Activated CD8-positive, alpha-beta memory T cell treated with anti-CD3 and anti-CD28 coated beads for 48 hours (primary cell): ENCODE results near the gene FAM170B.

Experiments
- DNase-seq, 3 experiments: peaks; one replicate each; pipeline ENCODE4 v3.0.0-alpha.2; 2020; ENCODE audit warnings: low read depth in 2 of 3, low spot score in 2 of 3

Gene FAM170B

GRCh38 chr10:49169776-49170175 lies 36.0 kb upstream of the FAM170B start:
- DNase-seq = no peak

GRCh38 chr10:49168831-49169500 lies 35.1 kb upstream of the FAM170B start:
- DNase-seq = no peak

GRCh38 chr10:49168171-49168540 lies 34.3 kb upstream of the FAM170B start:
- DNase-seq = no peak

- no peak for DNase-seq
Measured at GRCh38 chr10:49167425-49168170, 33.8 kb upstream of the FAM170B start.

- no peak for DNase-seq
Measured at GRCh38 chr10:49166484-49167400, 32.9 kb upstream of the FAM170B start.

GRCh38 chr10:49165821-49166483 lies 32.1 kb upstream of the FAM170B start:
- DNase-seq = no peak

GRCh38 chr10:49165259-49165658 lies 31.4 kb upstream of the FAM170B start:
- no peak for DNase-seq

GRCh38 chr10:49164559-49165188 lies 30.9 kb upstream of the FAM170B start:
- peak in 2 of 3 experiments; percentile 22 to 28 for DNase-seq

- DNase-seq = no peak
Measured at GRCh38 chr10:49163741-49164140, 29.9 kb upstream of the FAM170B start.

GRCh38 chr10:49162761-49163310 lies 29.0 kb upstream of the FAM170B start:
- DNase-seq = no peak

GRCh38 chr10:49162063-49162462 lies 28.2 kb upstream of the FAM170B start:
- DNase-seq = no peak

GRCh38 chr10:49161411-49161997 lies 27.7 kb upstream of the FAM170B start:
- no peak for DNase-seq

- DNase-seq = no peak
Measured at GRCh38 chr10:49160814-49161213, 27.0 kb upstream of the FAM170B start.

GRCh38 chr10:49160110-49160509 lies 26.3 kb upstream of the FAM170B start:
- no peak for DNase-seq

GRCh38 chr10:49158915-49159314 lies 25.1 kb upstream of the FAM170B start:
- DNase-seq = no peak

- DNase-seq = no peak
Measured at GRCh38 chr10:49158404-49158803, 24.6 kb upstream of the FAM170B start.

GRCh38 chr10:49157229-49157628 lies 23.4 kb upstream of the FAM170B start:
- DNase-seq = no peak

- DNase-seq = no peak
Measured at GRCh38 chr10:49154641-49155040, 20.8 kb upstream of the FAM170B start.

- no peak for DNase-seq
Measured at GRCh38 chr10:49153971-49154370, 20.1 kb upstream of the FAM170B start.

GRCh38 chr10:49153115-49153514 lies 19.3 kb upstream of the FAM170B start:
- DNase-seq = no peak
